ENCODE data around the gene NID1.

GRCh38 chr1:235990330-235990795 is 74.5 kb downstream of the NID1 start:
- no peak for TF ChIP-seq POLR2A (IDR thresholded peaks at IDR 0.05)
- no peak for TF ChIP-seq EP300 (IDR thresholded peaks at IDR 0.05)
- TF ChIP-seq, protein P1, sequence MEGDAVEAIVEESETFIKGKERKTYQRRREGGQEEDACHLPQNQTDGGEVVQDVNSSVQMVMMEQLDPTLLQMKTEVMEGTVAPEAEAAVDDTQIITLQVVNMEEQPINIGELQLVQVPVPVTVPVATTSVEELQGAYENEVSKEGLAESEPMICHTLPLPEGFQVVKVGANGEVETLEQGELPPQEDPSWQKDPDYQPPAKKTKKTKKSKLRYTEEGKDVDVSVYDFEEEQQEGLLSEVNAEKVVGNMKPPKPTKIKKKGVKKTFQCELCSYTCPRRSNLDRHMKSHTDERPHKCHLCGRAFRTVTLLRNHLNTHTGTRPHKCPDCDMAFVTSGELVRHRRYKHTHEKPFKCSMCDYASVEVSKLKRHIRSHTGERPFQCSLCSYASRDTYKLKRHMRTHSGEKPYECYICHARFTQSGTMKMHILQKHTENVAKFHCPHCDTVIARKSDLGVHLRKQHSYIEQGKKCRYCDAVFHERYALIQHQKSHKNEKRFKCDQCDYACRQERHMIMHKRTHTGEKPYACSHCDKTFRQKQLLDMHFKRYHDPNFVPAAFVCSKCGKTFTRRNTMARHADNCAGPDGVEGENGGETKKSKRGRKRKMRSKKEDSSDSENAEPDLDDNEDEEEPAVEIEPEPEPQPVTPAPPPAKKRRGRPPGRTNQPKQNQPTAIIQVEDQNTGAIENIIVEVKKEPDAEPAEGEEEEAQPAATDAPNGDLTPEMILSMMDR (IDR thresholded peaks at IDR 0.05): no peak
- TF ChIP-seq POLR2AphosphoS5 (IDR thresholded peaks at IDR 0.05): no peak

Data from suprapubic skin (tissue), 4 donors.